Loucy (cell line): ENCODE measurements around the gene RALGPS2.

Experiments used
- H2AFZ ChIP-seq: fragments of 200-600 bp; sonication (generic); 2 replicates; pipeline ENCODE4 v1.6.0; 2016; ENCODE audit warnings: antibody characterized with exemption, mild to moderate bottlenecking, low read length, moderate library complexity
- H3F3A ChIP-seq: fragments of 200-600 bp; 2 replicates; pipeline ENCODE4 v1.6.0; 2016; ENCODE audit warnings: antibody characterized with exemption, low read depth, mild to moderate bottlenecking
- H3K27me3 ChIP-seq: fragments of 200-600 bp; sonication (generic); 2 replicates; pipeline ENCODE4 v1.6.1; 2014; ENCODE audit warnings: low read length, mild to moderate bottlenecking; ENCODE audit not compliant: insufficient read depth, poor library complexity, severe bottlenecking
- H3K36me3 ChIP-seq: fragments of 200-600 bp; sonication (generic); 2 replicates; pipeline ENCODE4 v1.6.1; 2016; ENCODE audit warnings: low read length; ENCODE audit not compliant: insufficient read depth
- H3K4me1 ChIP-seq: fragments of 200-600 bp; sonication (generic); 2 replicates; pipeline ENCODE4 v1.5.1; 2014; ENCODE audit warnings: low read length, mild to moderate bottlenecking; ENCODE audit not compliant: insufficient read depth, poor library complexity, severe bottlenecking
- H3K4me2 ChIP-seq: fragments of 200-600 bp; sonication (generic); 2 replicates; pipeline ENCODE4 v1.6.0; 2014; ENCODE audit warnings: antibody characterized with exemption, low read length, low read depth, mild to moderate bottlenecking; ENCODE audit not compliant: poor library complexity, severe bottlenecking
- H3K4me3 ChIP-seq: fragments of 200-600 bp; sonication (generic); 2 replicates; pipeline ENCODE4 v1.5.1; 2014; ENCODE audit warnings: low read length, mild to moderate bottlenecking, mixed read lengths; ENCODE audit not compliant: poor library complexity, severe bottlenecking
- H3K79me2 ChIP-seq: fragments of 200-600 bp; sonication (generic); 2 replicates; pipeline ENCODE4 v1.6.1; 2014; ENCODE audit warnings: low read length; ENCODE audit not compliant: insufficient read depth
- H3K9ac ChIP-seq: fragments of 200-600 bp; sonication (generic); 2 replicates; pipeline ENCODE4 v1.6.0; 2014; ENCODE audit warnings: mild to moderate bottlenecking, low read depth, low read length, moderate library complexity; ENCODE audit not compliant: poor library complexity, severe bottlenecking
- H3K9me2 ChIP-seq: fragments of 200-600 bp; sonication (generic); replicated peaks from 2 replicates; pipeline ENCODE4 v1.6.1; 2016; ENCODE audit warnings: low read depth, low read length, mixed read lengths
- H3K9me3 ChIP-seq: fragments of 200-600 bp; sonication (generic); 2 replicates; pipeline ENCODE4 v1.6.1; 2014; ENCODE audit warnings: mild to moderate bottlenecking, antibody characterized with exemption, low read length, low read depth; ENCODE audit not compliant: insufficient read depth
- H4K20me1 ChIP-seq: fragments of 200-600 bp; sonication (generic); 2 replicates; pipeline ENCODE4 v1.6.0; 2014; ENCODE audit warnings: antibody characterized with exemption, low read length, mild to moderate bottlenecking; ENCODE audit not compliant: insufficient read depth, poor library complexity, severe bottlenecking
- CTCF ChIP-seq: fragments of 200-600 bp; sonication (generic); conservative IDR thresholded peaks from 2 replicates; pipeline ENCODE4 v1.5.1; 2014; ENCODE audit warnings: mild to moderate bottlenecking, antibody characterized with exemption, low read length
- EZH2phosphoT487 ChIP-seq: fragments of 200-600 bp; IDR thresholded peaks from 2 replicates; pipeline ENCODE4 v1.6.1; 2018; ENCODE audit warnings: antibody characterized with exemption, mild to moderate bottlenecking, moderate library complexity, borderline replicate concordance

The RALGPS2 gene

DNA sequence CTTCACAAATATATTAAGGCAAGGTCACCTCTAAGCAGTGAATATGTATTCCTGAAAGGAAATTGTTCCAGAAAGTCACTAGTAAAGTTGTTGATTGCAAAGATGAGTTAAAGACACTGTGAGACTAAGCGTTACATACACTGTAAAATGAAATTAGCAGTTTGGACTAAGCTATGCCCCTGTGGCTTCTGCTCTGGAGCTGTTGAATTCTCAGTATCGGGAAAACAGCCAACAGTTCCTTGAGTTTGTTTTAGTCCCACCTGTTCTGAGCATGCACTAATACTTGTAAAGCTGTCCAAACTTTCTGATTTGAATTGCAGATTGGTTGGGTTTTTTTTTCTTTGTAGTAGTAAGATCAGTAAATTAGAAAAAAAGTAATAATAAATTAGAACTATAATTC lies 124.9 kb downstream of the RALGPS2 start:
- no peaks in the 10 kb centered on the region for H3K9me2 ChIP-seq
- H3K36me3 ChIP-seq = no peaks in the 10 kb centered on the region
- TF ChIP-seq CTCF (no peak), EZH2phosphoT487 (no peak)
- H3K27me3 ChIP-seq = no peaks in the 10 kb centered on the region
- no peak overlapping the region for H3K4me3 ChIP-seq
- H3K9ac ChIP-seq = no peak overlapping the region
- H3K9me3 ChIP-seq = no peaks in the 10 kb centered on the region
- H3F3A ChIP-seq = no peaks in the 10 kb centered on the region
- no peak overlapping the region for H3K4me2 ChIP-seq
- H3K4me1 ChIP-seq = no peaks in the 10 kb centered on the region
- no peak overlapping the region for H2AFZ ChIP-seq
- no peaks in the 10 kb centered on the region for H4K20me1 ChIP-seq
- no peaks in the 10 kb centered on the region for H3K79me2 ChIP-seq

GRCh38 chr1:178857126-178857525 lies 132.1 kb downstream of the RALGPS2 start:
- no peaks in the 10 kb centered on the region for H3K36me3 ChIP-seq

DNA sequence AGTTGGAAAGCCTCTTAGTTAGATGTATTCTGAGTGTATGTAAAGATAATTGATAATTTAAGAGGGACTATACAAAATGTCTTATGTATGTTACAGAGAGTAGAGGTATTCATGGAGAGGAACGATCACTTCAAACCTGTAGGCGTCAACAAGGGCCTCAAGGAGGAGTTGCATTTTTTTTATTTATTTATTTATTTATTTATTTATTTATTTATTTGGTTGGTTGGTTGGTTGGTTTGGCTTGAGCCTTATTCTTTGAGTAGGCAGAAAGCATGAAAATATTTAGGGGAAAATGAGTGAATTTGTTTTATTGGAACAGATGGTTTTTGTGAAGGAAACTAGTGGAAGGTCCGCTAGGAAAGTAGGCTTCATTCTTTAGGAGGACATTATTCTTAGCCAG lies 137.4 kb downstream of the RALGPS2 start:
- Histone ChIP-seq H3K4me3 (no peak overlapping the region), H3K36me3 (no peaks in the 10 kb centered on the region), H3K79me2 (no peaks in the 10 kb centered on the region)

More at GRCh38 chr1:178857126-178857525, 132.1 kb downstream of the RALGPS2 start:
- Histone ChIP-seq H3K9me2 (no peaks in the 10 kb centered on the region), H3K4me3 (no peak overlapping the region), H2AFZ (no peak overlapping the region), H3K27me3 (no peaks in the 10 kb centered on the region), H3K9ac (no peak overlapping the region), H3F3A (no peaks in the 10 kb centered on the region), H3K4me2 (no peak overlapping the region), H3K4me1 (no peaks in the 10 kb centered on the region), H4K20me1 (no peaks in the 10 kb centered on the region), H3K9me3 (no peaks in the 10 kb centered on the region), H3K79me2 (no peaks in the 10 kb centered on the region)
- no peak for TF ChIP-seq CTCF

More for the DNA sequence above, 137.4 kb downstream of the RALGPS2 start:
- Histone ChIP-seq H3K4me2 (no peak overlapping the region), H4K20me1 (no peaks in the 10 kb centered on the region), H3K9me2 (no peaks in the 10 kb centered on the region), H3K9ac (no peak overlapping the region), H3K4me1 (no peaks in the 10 kb centered on the region), H2AFZ (no peak overlapping the region), H3K27me3 (no peaks in the 10 kb centered on the region), H3F3A (no peaks in the 10 kb centered on the region), H3K9me3 (no peaks in the 10 kb centered on the region)
- no peak for TF ChIP-seq EZH2phosphoT487
- no peak for TF ChIP-seq CTCF
